ENCODE data around the gene EPHA8. TPM values are rescaled to one million over a fixed set of nuclear protein-coding genes. Genes with fewer than 3 reads are reported as not detected.

Gene EPHA8
- total RNA-seq, 1 experiment from 2014 or later: not detected

- intact Hi-C loops (cut with micrococcal nuclease; ENCODE audit: unreplicated experiment): no loop called here
- TF ChIP-seq EZH2 (IDR thresholded peaks at IDR 0.05; ENCODE audit: low read depth): no peak
- TF ChIP-seq, protein P1, sequence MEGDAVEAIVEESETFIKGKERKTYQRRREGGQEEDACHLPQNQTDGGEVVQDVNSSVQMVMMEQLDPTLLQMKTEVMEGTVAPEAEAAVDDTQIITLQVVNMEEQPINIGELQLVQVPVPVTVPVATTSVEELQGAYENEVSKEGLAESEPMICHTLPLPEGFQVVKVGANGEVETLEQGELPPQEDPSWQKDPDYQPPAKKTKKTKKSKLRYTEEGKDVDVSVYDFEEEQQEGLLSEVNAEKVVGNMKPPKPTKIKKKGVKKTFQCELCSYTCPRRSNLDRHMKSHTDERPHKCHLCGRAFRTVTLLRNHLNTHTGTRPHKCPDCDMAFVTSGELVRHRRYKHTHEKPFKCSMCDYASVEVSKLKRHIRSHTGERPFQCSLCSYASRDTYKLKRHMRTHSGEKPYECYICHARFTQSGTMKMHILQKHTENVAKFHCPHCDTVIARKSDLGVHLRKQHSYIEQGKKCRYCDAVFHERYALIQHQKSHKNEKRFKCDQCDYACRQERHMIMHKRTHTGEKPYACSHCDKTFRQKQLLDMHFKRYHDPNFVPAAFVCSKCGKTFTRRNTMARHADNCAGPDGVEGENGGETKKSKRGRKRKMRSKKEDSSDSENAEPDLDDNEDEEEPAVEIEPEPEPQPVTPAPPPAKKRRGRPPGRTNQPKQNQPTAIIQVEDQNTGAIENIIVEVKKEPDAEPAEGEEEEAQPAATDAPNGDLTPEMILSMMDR (conservative IDR thresholded peaks at IDR 0.05): no peak
- Histone ChIP-seq H3K36me3 (ENCODE audit: low read depth) (no peaks in the 10 kb centered on the region), H3K27ac (no peak overlapping the region), H2AFZ (no peak overlapping the region), H3K4me3 (no peak overlapping the region), H3K9me3 (ENCODE audit: insufficient read depth, low read depth) (no peaks in the 10 kb centered on the region), H3K79me2 (ENCODE audit: low read depth) (no peaks in the 10 kb centered on the region), H3K4me2 (no peak overlapping the region), H3K9me2 (ENCODE audit: insufficient read depth) (no peaks in the 10 kb centered on the region), H3K4me1 (replicated peaks; ENCODE audit: insufficient read depth) (no peaks in the 10 kb centered on the region), H3F3A (ENCODE audit: insufficient read depth, low read depth) (no peaks in the 10 kb centered on the region), H3K27me3 (ENCODE audit: insufficient read depth, low read depth) (no peaks in the 10 kb centered on the region), H4K20me1 (ENCODE audit: insufficient read depth) (no peaks in the 10 kb centered on the region)
- POLR2A ChIA-PET (ENCODE audit: unreplicated experiment): no interaction called here
- DNase-seq: no peak
- CTCF ChIA-PET: no interaction called here
- no TSS peak for BruUV-seq (replicated peaks)
Observed at GRCh38 chr1:22536506-22536905, 26.8 kb upstream of the EPHA8 start.

DNA sequence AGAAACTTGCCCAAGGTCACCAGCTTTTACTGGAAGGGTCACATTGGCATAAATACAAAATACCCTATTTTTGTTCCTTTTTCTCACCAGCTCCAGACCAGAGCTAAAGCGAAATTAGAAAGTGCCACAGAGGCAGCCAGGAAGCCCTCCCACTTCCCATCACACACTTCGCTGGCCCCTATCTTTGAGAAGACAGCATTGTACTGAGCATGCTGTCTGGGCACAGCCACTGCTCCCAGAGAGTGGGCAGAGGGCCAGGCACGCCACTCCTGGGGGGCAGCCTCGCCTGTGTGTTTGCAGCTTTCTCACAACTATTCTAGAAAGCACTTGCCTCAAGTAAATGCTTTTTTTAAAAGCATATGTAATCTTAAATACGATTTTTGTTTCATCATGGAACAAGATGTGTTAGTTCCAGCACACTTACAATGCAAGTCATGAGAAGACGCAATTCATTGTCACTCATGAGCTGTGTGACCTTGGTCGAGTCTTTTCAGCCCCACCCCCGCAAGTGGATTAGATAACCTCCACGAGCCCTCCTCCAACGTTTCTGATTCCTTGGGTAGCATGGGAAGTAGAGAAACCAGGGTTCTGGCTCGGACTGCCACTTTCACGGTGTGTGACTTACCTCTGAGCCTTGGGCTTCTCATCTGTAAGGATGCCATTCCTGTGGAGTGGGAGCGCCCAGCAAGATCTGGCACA, 25.7 kb upstream of the EPHA8 start:
- Histone ChIP-seq H3K27me3 (ENCODE audit: insufficient read depth, low read depth) (no peaks in the 10 kb centered on the region), H3K36me3 (ENCODE audit: low read depth) (no peaks in the 10 kb centered on the region), H3K27ac (no peak overlapping the region), H2AFZ (no peak overlapping the region), H3F3A (ENCODE audit: insufficient read depth, low read depth) (no peaks in the 10 kb centered on the region), H3K4me2 (no peak overlapping the region), H3K79me2 (ENCODE audit: low read depth) (no peaks in the 10 kb centered on the region), H3K4me3 (no peak overlapping the region), H3K4me1 (replicated peaks; ENCODE audit: insufficient read depth) (no peaks in the 10 kb centered on the region), H3K9me2 (ENCODE audit: insufficient read depth) (no peaks in the 10 kb centered on the region), H3K9me3 (ENCODE audit: insufficient read depth, low read depth) (no peaks in the 10 kb centered on the region), H4K20me1 (ENCODE audit: insufficient read depth) (no peaks in the 10 kb centered on the region)
- TF ChIP-seq EZH2 (IDR thresholded peaks at IDR 0.05; ENCODE audit: low read depth): no peak
- TF ChIP-seq, protein P1 (conservative IDR thresholded peaks at IDR 0.05): no peak
- no TSS peak for BruUV-seq (replicated peaks)
- intact Hi-C loops (cut with micrococcal nuclease; ENCODE audit: unreplicated experiment): no loop called here
- no peak for DNase-seq
- ChIA-PET CTCF (no interaction called here), POLR2A (ENCODE audit: unreplicated experiment) (interaction anchor here (0.6 kb wide), 1 partner anchor 57 kb away, joined by 4 read pairs; no protein-coding TSS in a partner anchor)

DNA sequence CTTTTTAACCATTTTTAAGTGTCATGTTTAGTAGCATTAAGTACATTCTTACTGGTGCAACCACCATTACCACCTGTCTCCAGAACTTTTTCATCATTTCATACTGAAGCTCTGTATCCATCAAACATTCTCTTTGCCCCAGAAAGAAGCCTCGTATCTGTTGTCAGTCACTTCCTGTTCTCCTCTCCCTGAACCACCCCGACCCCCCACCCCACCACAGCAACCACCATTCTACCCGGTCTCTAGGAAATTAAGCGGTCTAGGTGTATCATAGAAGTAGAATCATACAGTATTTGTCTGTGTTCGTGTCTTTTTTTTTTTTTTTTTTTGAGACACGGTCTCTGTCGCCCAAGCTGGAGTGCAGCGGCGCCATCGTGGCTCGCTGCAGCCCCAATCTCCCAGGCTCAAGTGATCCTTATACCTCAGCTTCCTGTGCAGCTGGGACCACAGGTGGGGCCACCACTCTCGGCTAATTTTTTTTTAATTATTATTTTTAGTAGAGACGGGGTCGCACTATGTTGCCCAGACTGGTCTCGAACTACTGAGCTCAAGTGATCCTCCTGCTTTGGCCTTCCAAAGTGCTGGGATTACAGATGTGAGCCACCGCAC, 23.7 kb upstream of the EPHA8 start:
- Histone ChIP-seq H3F3A (ENCODE audit: insufficient read depth, low read depth) (no peaks in the 10 kb centered on the region), H3K9me2 (ENCODE audit: insufficient read depth) (no peaks in the 10 kb centered on the region), H3K36me3 (ENCODE audit: low read depth) (no peaks in the 10 kb centered on the region), H2AFZ (no peak overlapping the region), H3K27me3 (ENCODE audit: insufficient read depth, low read depth) (no peaks in the 10 kb centered on the region), H3K4me2 (no peak overlapping the region), H4K20me1 (ENCODE audit: insufficient read depth) (no peaks in the 10 kb centered on the region), H3K27ac (no peak overlapping the region), H3K4me3 (no peak overlapping the region), H3K9me3 (ENCODE audit: insufficient read depth, low read depth) (no peaks in the 10 kb centered on the region), H3K4me1 (replicated peaks; ENCODE audit: insufficient read depth) (no peaks in the 10 kb centered on the region), H3K79me2 (ENCODE audit: low read depth) (no peaks in the 10 kb centered on the region)
- no peak for DNase-seq
- intact Hi-C loops (cut with micrococcal nuclease; ENCODE audit: unreplicated experiment): loop anchor here (5.0 kb wide), 1 partner anchor 103 kb away; the partner anchor contains the start of gene C1QC
- ChIA-PET POLR2A (ENCODE audit: unreplicated experiment) (no interaction called here), CTCF (interaction anchor here (0.6 kb wide), 1 partner anchor 98 kb away, joined by 4 read pairs; no protein-coding TSS in a partner anchor)
- TF ChIP-seq, protein P1 (conservative IDR thresholded peaks at IDR 0.05): no peak
- no peak for TF ChIP-seq EZH2 (IDR thresholded peaks at IDR 0.05; ENCODE audit: low read depth)
- BruUV-seq (replicated peaks): no TSS peak
